ENCODE results near the gene PKD2. TPM values are rescaled to one million over a fixed set of nuclear protein-coding genes. Genes with fewer than 3 reads are reported as not detected.

Gene PKD2
- total RNA-seq, 1 experiment from 2014 or later, result 38.4 TPM

- Histone ChIP-seq H2BK20ac (ENCODE audit: low read depth, low read length, poor library complexity, severe bottlenecking) (no peak overlapping the region), H4K8ac (replicated peaks; ENCODE audit: insufficient read length, low read depth, low read length) (no peak overlapping the region), H3K4me1 (ENCODE audit: insufficient read depth, low read length) (no peaks in the 10 kb centered on the region), H3K4me2 (ENCODE audit: insufficient read depth, insufficient read length, low read length) (no peak overlapping the region), H3K9me3 (ENCODE audit: control insufficient read depth, low read depth, low read length) (peaks cover under 1% of the 10 kb centered on the region), H2AFZ (ENCODE audit: low read length) (no peak overlapping the region), H4K20me1 (ENCODE audit: control insufficient read depth, insufficient read depth, insufficient read length) (no peaks in the 10 kb centered on the region), H3K4ac (ENCODE audit: low read depth, low read length) (no peak overlapping the region), H2BK12ac (ENCODE audit: insufficient read length, low read depth, low read length) (no peak overlapping the region), H3K56ac (ENCODE audit: insufficient read length, low read depth, low read length) (no peak overlapping the region), H3T11ph (ENCODE audit: low read length) (no peak overlapping the region), H3K79me2 (ENCODE audit: insufficient read depth, low read length) (no peaks in the 10 kb centered on the region), H3K14ac (ENCODE audit: insufficient read depth, low read length) (no peak overlapping the region), H2BK120ac (ENCODE audit: low read depth, low read length, poor library complexity, severe bottlenecking) (no peak overlapping the region), H3K27me3 (ENCODE audit: insufficient read depth, low read length) (no peaks in the 10 kb centered on the region), H3K23me2 (ENCODE audit: insufficient read length, low read depth, low read length, poor library complexity, severe bottlenecking) (no peaks in the 10 kb centered on the region), H2BK5ac (ENCODE audit: insufficient read length, low read length) (no peak overlapping the region), H2AK5ac (ENCODE audit: insufficient read length, low read length) (no peak overlapping the region), H3K79me1 (ENCODE audit: insufficient read depth, low read depth, low read length, poor library complexity, severe bottlenecking) (no peaks in the 10 kb centered on the region), H3K23ac (ENCODE audit: insufficient read length, low read depth, low read length) (no peak overlapping the region), H3K27ac (ENCODE audit: insufficient read length, low read depth, low read length) (no peak overlapping the region), H4K91ac (ENCODE audit: insufficient read length, low read depth, low read length) (no peak overlapping the region), H3K18ac (ENCODE audit: insufficient read length, low read depth, low read length) (no peak overlapping the region), H2BK15ac (ENCODE audit: low read depth, low read length) (no peak overlapping the region), H3K9ac (ENCODE audit: extremely low read depth, insufficient read length, low read length) (no peak overlapping the region), H4K5ac (ENCODE audit: insufficient read length, low read depth, low read length) (no peak overlapping the region)
- Mint-ChIP-seq H3K27me3 (ENCODE audit: low read depth) (peaks cover under 1% of the 10 kb centered on the region; the same call in 1 of the 2 replicates), H3K27ac (peak overlapping the region in 1 of 3 experiments; percentile 49; a peak in 2 of 7 replicates), H3K36me3 (ENCODE audit: insufficient read depth in 1 of 3, low read depth in 3 of 3) (peaks cover 29 to 60% (median 59%) of the 10 kb centered on the region in 3 experiments), H3K4me3 (no peak overlapping the region), H3K4me1 (peaks cover 0 to 7% of the 10 kb centered on the region in 2 experiments; a peak in 2 of 4 replicates), H3K9me3 (peaks cover 8% of the 10 kb centered on the region in 2 experiments)
- DNase-seq, result no peak
- no peak for TF ChIP-seq CTCF (conservative IDR thresholded peaks at IDR 0.05)
- WGBS (ENCODE audit: extremely low coverage, insufficient read length, low lambda C conversion rate), result no CpG with 5 or more reads among the region's 12 CpGs
Observed at GRCh38 chr4:88030565-88031310, 23.3 kb downstream of the PKD2 start.
